ENCODE measurements around the gene HNRNPK.

GRCh38 chr9:83975300-83975699 lies 4.7 kb downstream of the HNRNPK start:
- no peak for TF ChIP-seq EZH2 (IDR thresholded peaks at IDR 0.05; ENCODE audit: low read length, missing control alignments)
- TF ChIP-seq, protein P1, sequence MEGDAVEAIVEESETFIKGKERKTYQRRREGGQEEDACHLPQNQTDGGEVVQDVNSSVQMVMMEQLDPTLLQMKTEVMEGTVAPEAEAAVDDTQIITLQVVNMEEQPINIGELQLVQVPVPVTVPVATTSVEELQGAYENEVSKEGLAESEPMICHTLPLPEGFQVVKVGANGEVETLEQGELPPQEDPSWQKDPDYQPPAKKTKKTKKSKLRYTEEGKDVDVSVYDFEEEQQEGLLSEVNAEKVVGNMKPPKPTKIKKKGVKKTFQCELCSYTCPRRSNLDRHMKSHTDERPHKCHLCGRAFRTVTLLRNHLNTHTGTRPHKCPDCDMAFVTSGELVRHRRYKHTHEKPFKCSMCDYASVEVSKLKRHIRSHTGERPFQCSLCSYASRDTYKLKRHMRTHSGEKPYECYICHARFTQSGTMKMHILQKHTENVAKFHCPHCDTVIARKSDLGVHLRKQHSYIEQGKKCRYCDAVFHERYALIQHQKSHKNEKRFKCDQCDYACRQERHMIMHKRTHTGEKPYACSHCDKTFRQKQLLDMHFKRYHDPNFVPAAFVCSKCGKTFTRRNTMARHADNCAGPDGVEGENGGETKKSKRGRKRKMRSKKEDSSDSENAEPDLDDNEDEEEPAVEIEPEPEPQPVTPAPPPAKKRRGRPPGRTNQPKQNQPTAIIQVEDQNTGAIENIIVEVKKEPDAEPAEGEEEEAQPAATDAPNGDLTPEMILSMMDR (conservative IDR thresholded peaks at IDR 0.05 in 1 of 2, IDR thresholded peaks at IDR 0.05 in 1 of 2; ENCODE audit: low read depth in 1 of 2, low read length in 2 of 2): no peak
